Loucy (cell line): ENCODE results near the gene FBXO31.

Source experiments
- CTCF ChIP-seq: fragments of 200-600 bp; sonication (generic); conservative IDR thresholded peaks from 2 replicates; pipeline ENCODE4 v1.5.1; 2014; ENCODE audit warnings: mild to moderate bottlenecking, antibody characterized with exemption, low read length
- EZH2phosphoT487 ChIP-seq: fragments of 200-600 bp; IDR thresholded peaks from 2 replicates; pipeline ENCODE4 v1.6.1; 2018; ENCODE audit warnings: antibody characterized with exemption, mild to moderate bottlenecking, moderate library complexity, borderline replicate concordance

DNA sequence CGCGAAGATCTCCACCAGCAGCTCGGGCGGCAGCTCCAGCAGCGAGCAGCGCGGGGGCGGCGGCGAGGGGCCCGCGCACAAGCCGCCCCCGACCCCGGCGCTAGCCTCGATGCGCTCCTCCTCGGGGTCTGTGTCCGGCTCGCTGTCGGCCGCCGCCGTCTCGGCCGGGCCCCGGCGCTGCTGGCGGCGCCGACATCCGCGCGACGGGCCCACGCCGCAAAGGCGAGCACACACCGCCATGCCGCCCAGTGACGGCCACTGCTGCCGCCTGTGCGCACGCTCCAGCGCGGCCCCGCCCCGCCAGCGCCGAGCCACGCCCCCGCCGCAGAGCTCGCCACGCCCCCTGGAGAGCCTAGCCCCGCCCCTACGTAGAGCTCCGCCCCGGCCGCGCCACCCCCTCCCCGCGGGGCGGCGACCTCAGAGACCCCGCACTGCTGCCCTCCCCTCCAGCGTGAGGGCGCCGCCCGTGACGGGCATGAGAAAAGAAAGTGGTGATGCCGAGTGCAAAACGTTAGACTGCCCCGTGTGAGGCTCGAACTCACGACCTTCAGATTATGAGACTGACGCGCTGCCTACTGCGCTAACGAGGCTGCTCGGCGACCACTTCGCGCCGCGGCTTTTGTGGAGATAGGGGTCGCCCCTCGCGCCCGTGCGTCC lies at the start of gene FBXO31:
- TF ChIP-seq CTCF (no peak), EZH2phosphoT487 (no peak)
